OCI-LY1 (cell line): ENCODE measurements around the gene LCN6.

Experiments
- H2AFZ ChIP-seq: fragments of 200-600 bp; sonication (generic), shearing (Covaris generic); 2 replicates; pipeline ENCODE4 v1.6.0; 2014; ENCODE audit warnings: antibody characterized with exemption, mild to moderate bottlenecking, low read length
- H3F3A ChIP-seq: fragments of 200-600 bp; sonication (generic), shearing (Covaris generic); 2 replicates; pipeline ENCODE4 v1.6.0; 2014; ENCODE audit warnings: mild to moderate bottlenecking, antibody characterized with exemption, low read length, moderate library complexity; ENCODE audit not compliant: insufficient read depth
- H3K27ac ChIP-seq: fragments of 200-600 bp; sonication (generic); 2 replicates; pipeline ENCODE4 v1.5.1; 2014; ENCODE audit warnings: low read length, mixed run types, mild to moderate bottlenecking, low read depth; ENCODE audit not compliant: poor library complexity, severe bottlenecking
- H3K27me3 ChIP-seq: fragments of 200-600 bp; sonication (generic); 2 replicates; pipeline ENCODE4 v1.6.0; 2014; ENCODE audit warnings: antibody characterized with exemption, mild to moderate bottlenecking, low read length, moderate library complexity; ENCODE audit not compliant: insufficient read depth
- H3K36me3 ChIP-seq: fragments of 200-600 bp; sonication (generic); 2 replicates; pipeline ENCODE4 v1.6.1; 2014; ENCODE audit warnings: mild to moderate bottlenecking, antibody characterized with exemption, low read length, moderate library complexity, mixed read lengths; ENCODE audit not compliant: insufficient read depth
- H3K4me1 ChIP-seq: fragments of 200-600 bp; sonication (generic); 2 replicates; pipeline ENCODE4 v1.5.1; 2014; ENCODE audit warnings: mild to moderate bottlenecking, low read length, moderate library complexity; ENCODE audit not compliant: insufficient read depth, severe bottlenecking
- H3K4me2 ChIP-seq: fragments of 200-600 bp; sonication (generic), shearing (Covaris generic); 2 replicates; pipeline ENCODE4 v1.6.1; 2014; ENCODE audit warnings: low read length
- H3K4me3 ChIP-seq: fragments of 200-600 bp; sonication (generic); 2 replicates; pipeline ENCODE4 v1.5.1; 2014; ENCODE audit warnings: low read length, low read depth, mild to moderate bottlenecking, mixed read lengths; ENCODE audit not compliant: poor library complexity, severe bottlenecking
- H3K79me2 ChIP-seq: fragments of 200-600 bp; shearing (Covaris generic); 2 replicates; pipeline ENCODE4 v1.6.1; 2016; ENCODE audit warnings: mixed run types, low read length, mixed read lengths; ENCODE audit not compliant: insufficient read depth
- H3K9ac ChIP-seq: fragments of 200-600 bp; sonication (generic), shearing (Covaris generic); 2 replicates; pipeline ENCODE4 v1.6.1; 2014; ENCODE audit warnings: mild to moderate bottlenecking, low read length, mixed read lengths
- H3K9me2 ChIP-seq: fragments of 200-600 bp; sonication (generic), shearing (Covaris generic); 2 replicates; pipeline ENCODE4 v1.6.1; 2014; ENCODE audit warnings: low read depth, mild to moderate bottlenecking, low read length, mixed read lengths
- H3K9me3 ChIP-seq: fragments of 200-600 bp; shearing (Covaris generic); 2 replicates; pipeline ENCODE4 v1.6.1; 2014; ENCODE audit warnings: low read length, mixed read lengths
- H4K20me1 ChIP-seq: fragments of 200-600 bp; sonication (generic), shearing (Covaris generic); 2 replicates; pipeline ENCODE4 v1.6.0; 2016; ENCODE audit warnings: mild to moderate bottlenecking, low read length; ENCODE audit not compliant: insufficient read depth
- CTCF ChIP-seq: fragments of 200-600 bp; sonication (generic), shearing (Covaris generic); IDR thresholded peaks from 2 replicates; pipeline ENCODE4 v1.5.1; 2017; ENCODE audit warnings: mild to moderate bottlenecking, antibody characterized with exemption, low read length, moderate library complexity, mixed read lengths
- EZH2 ChIP-seq: fragments of 200-600 bp; sonication (generic), shearing (Covaris generic); IDR thresholded peaks from 2 replicates; pipeline ENCODE4 v1.8.0; 2017; ENCODE audit warnings: borderline replicate concordance, mixed run types, mild to moderate bottlenecking, antibody characterized with exemption, low read length, moderate library complexity, mixed read lengths

LCN6 gene

DNA sequence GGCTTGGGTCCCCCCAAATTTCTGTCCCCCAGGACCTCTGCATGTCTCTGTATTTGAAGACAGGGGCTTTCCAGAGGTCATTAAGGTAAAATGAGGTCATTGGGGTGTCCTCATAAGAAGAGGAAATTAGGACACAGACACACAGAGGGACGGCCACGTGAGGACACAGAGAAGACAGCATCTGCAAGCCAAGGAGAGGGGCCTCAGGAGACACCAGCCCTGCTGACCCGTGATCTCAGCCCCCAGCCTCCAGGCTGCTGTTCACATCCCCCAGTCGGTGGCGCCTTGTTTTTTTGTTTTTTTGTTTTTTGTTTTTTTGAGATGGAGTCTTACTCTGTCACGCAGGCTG, 46.6 kb upstream of the LCN6 start:
- peaks cover 8% of the 10 kb centered on the region; the same call in 1 of the 2 replicates for H3K27me3 ChIP-seq
- H3K4me1 ChIP-seq: peaks cover 35% of the 10 kb centered on the region
- H3K27ac ChIP-seq: no peak overlapping the region
- no peak overlapping the region for H3K4me2 ChIP-seq
- no peaks in the 10 kb centered on the region for H3K79me2 ChIP-seq
- no peak overlapping the region for H3K9ac ChIP-seq
- H2AFZ ChIP-seq: no peak overlapping the region
- H4K20me1 ChIP-seq: no peaks in the 10 kb centered on the region
- H3K9me2 ChIP-seq: no peaks in the 10 kb centered on the region
- TF ChIP-seq CTCF: no peak
- TF ChIP-seq EZH2: no peak
- H3F3A ChIP-seq: no peaks in the 10 kb centered on the region
- H3K36me3 ChIP-seq: peaks cover 10% of the 10 kb centered on the region
- H3K4me3 ChIP-seq: no peak overlapping the region
- no peaks in the 10 kb centered on the region for H3K9me3 ChIP-seq

DNA sequence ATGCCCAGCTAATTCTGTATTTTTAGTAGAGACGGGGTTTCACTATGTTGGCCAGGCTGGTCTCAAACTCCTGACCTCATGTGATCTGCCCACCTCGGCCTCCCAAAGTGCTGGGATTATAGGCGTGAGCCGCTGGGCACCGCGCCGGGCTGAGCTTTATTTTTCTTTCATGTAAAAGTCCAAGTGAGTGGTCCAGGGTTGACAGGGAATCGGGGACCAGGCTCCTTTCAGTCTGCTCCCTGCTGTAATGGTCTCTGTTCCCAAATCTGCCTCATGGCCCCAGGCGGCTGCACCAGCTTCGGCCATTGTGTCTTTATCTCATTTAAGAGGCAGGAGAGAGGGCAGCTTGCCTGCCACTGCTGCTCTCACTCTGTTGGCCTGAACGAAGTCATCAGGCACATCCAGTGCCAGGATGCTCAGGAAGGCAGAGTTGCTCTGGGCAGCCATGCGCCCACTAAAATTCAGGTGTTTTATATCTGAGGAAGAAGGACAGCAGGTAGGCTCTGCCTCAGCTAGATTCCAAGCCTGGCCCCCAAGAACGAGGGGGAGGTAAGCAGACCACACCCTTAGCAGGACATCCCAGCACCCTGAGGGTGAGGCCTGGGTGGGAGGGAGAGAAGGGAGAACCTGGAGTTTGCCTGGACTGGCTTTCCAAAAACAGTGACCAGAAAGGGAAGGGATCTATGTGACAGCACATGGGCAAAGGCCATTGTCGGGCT, 46.1 kb upstream of the LCN6 start:
- Histone ChIP-seq H3K27ac (no peak overlapping the region), H3K36me3 (peaks cover 10% of the 10 kb centered on the region), H3K4me3 (no peak overlapping the region), H4K20me1 (no peaks in the 10 kb centered on the region), H3K27me3 (peaks cover 6% of the 10 kb centered on the region; the same call in 1 of the 2 replicates), H2AFZ (no peak overlapping the region), H3K9me3 (no peaks in the 10 kb centered on the region), H3K9me2 (no peaks in the 10 kb centered on the region), H3F3A (no peaks in the 10 kb centered on the region), H3K9ac (no peak overlapping the region), H3K4me2 (no peak overlapping the region), H3K4me1 (peaks cover 30% of the 10 kb centered on the region), H3K79me2 (no peaks in the 10 kb centered on the region)
- TF ChIP-seq EZH2 (no peak), CTCF (no peak)

- H3F3A ChIP-seq: no peaks in the 10 kb centered on the region
- no peak overlapping the region for H3K27ac ChIP-seq
- no peak overlapping the region for H2AFZ ChIP-seq
- H4K20me1 ChIP-seq: no peaks in the 10 kb centered on the region
- no peak overlapping the region for H3K4me2 ChIP-seq
- H3K9ac ChIP-seq: no peak overlapping the region; the same call in 1 of the 2 replicates
- H3K9me2 ChIP-seq: no peaks in the 10 kb centered on the region
- TF ChIP-seq CTCF: no peak
- no peak for TF ChIP-seq EZH2
- no peaks in the 10 kb centered on the region for H3K79me2 ChIP-seq
- no peaks in the 10 kb centered on the region for H3K9me3 ChIP-seq
- no peaks in the 10 kb centered on the region for H3K27me3 ChIP-seq
- H3K36me3 ChIP-seq: peaks cover 10% of the 10 kb centered on the region
- no peak overlapping the region for H3K4me3 ChIP-seq
- H3K4me1 ChIP-seq: peaks cover 33% of the 10 kb centered on the region
Measured at GRCh38 chr9:136793086-136793946, 45.0 kb upstream of the LCN6 start.
